SK-N-SH (cell line): Measurements from ENCODE around the gene ECHDC1.

Source experiments
- CTCF ChIP-seq: fragments of 200-600 bp; sonication (generic); IDR thresholded peaks from 2 replicates; pipeline ENCODE4 v1.6.1; 2017; ENCODE audit warnings: antibody characterized with exemption, mild to moderate bottlenecking, moderate library complexity
- RAD21 ChIP-seq: IDR thresholded peaks from 2 replicates; pipeline ENCODE4 v1.6.1; 2012; ENCODE audit warnings: mild to moderate bottlenecking, low read length
- RCOR1 ChIP-seq: fragments of 150-350 bp; IDR thresholded peaks from 2 replicates; pipeline ENCODE4 v1.6.1; 2017; ENCODE audit warnings: antibody characterized with exemption, low read length
- REST ChIP-seq: IDR thresholded peaks from 2 replicates; pipeline ENCODE4 v1.6.1; 2012; ENCODE audit warnings: mild to moderate bottlenecking, low read depth, low read length, moderate library complexity
- SIN3A ChIP-seq: IDR thresholded peaks from 2 replicates; pipeline ENCODE4 v1.6.1; 2012; ENCODE audit warnings: low read depth, mild to moderate bottlenecking, low read length, moderate library complexity, borderline replicate concordance
- USF1 ChIP-seq: IDR thresholded peaks from 2 replicates; pipeline ENCODE4 v1.4.0; 2012; ENCODE audit warnings: low read depth, borderline replicate concordance

- TF ChIP-seq RCOR1 (no peak), CTCF (no peak), SIN3A (no peak), RAD21 (no peak), REST (no peak), USF1 (no peak)
Measured at GRCh38 chr6:127279815-127280214, 63.6 kb downstream of the ECHDC1 start.
